EL (cell line): ENCODE data around the gene CHD2.

Source experiments
- DNase-seq: peaks from one replicate; pipeline ENCODE4 v3.0.0-alpha.2; 2016

CHD2 gene

GRCh38 chr15:93072411-93073394 lies 172.6 kb downstream of the CHD2 start:
- DNase-seq, result peak; percentile 45

- no peak for DNase-seq
These were observed 173.4 kb downstream of the CHD2 start for GRCh38 chr15:93073465-93073952.

- no peak for DNase-seq
These were observed 174.5 kb downstream of the CHD2 start for GRCh38 chr15:93074599-93074998.

GRCh38 chr15:93076217-93076616 lies 176.1 kb downstream of the CHD2 start:
- no peak for DNase-seq

- no peak for DNase-seq
These were observed 176.8 kb downstream of the CHD2 start for GRCh38 chr15:93076875-93077274.
